B cell (primary cell): ENCODE data around the gene RETREG2. TPM values are rescaled to one million over a fixed set of nuclear protein-coding genes. Genes with fewer than 3 reads are reported as not detected.

Experiments
- ATAC-seq: fragments of 200-7000 bp; cut with Tn5 transposase; one replicate; pipeline ENCODE4 v1.10.0; 2021; ENCODE audit warnings: low read depth, mild to moderate bottlenecking, moderate number of reproducible peaks, moderate library complexity
- CTCF ChIA-PET: fragments of 350-600 bp; sonication (Branson Sonifier 250); formaldehyde crosslinking; loops from one replicate; lab custom pipeline; 2021; ENCODE audit warnings: antibody characterized with exemption, inconsistent platforms; lab: Charles Lee
- POLR2A ChIA-PET: fragments of 350-600 bp; sonication (Branson Sonifier 250); formaldehyde crosslinking; loops from one replicate; lab custom pipeline; 2021; ENCODE audit warnings: antibody characterized with exemption; lab: Charles Lee
- DNase-seq: peaks from one replicate; pipeline ENCODE4 v3.0.0; 2013
- H2AFZ ChIP-seq: 2 replicates; pipeline ENCODE4 v1.6.1; 2012; ENCODE audit warnings: mild to moderate bottlenecking, low read depth, low read length; ENCODE audit not compliant: insufficient read depth, poor library complexity, severe bottlenecking
- H3K27ac ChIP-seq, 2 donors: 1 replicate in 1 of 2; 2 replicates in 1 of 2; pipeline ENCODE4 v1.5.1; 2012 to 2013; ENCODE audit warnings: low read length in 2 of 2, mild to moderate bottlenecking in 2 of 2, moderate library complexity in 1 of 2
- H3K27me3 ChIP-seq, 4 experiments: fragments of 200-600 bp in 1 of 4; sonication (generic) in 1 of 4; replicated peaks in 1 of 4; 1 replicate in 2 of 4; 2 replicates in 2 of 4; pipeline versions ENCODE4 v1.6.1 to v1.7.0; 2013 to 2016; ENCODE audit warnings: low read length in 3 of 4, mild to moderate bottlenecking in 2 of 4, mixed read lengths in 1 of 4, moderate library complexity in 1 of 4; ENCODE audit not compliant: insufficient read depth in 4 of 4, control insufficient read depth in 3 of 4; ENCODE audit errors: control extremely low read depth in 1 of 4
- H3K36me3 ChIP-seq, 2 experiments: replicated peaks in 1 of 2; 1 replicate in 1 of 2; 2 replicates in 1 of 2; pipeline versions ENCODE4 v1.6.1 to v1.7.1; 2013; ENCODE audit warnings: low read length in 1 of 2; ENCODE audit not compliant: insufficient read depth in 2 of 2, control insufficient read depth in 1 of 2; ENCODE audit errors: control extremely low read depth in 1 of 2, extremely low read depth in 1 of 2
- H3K4me1 ChIP-seq, 2 donors: fragments of 200-600 bp in 1 of 2; sonication (generic) in 1 of 2; 1 replicate in 1 of 2; 2 replicates in 1 of 2; pipeline versions ENCODE4 v1.5.1 to v1.6.1; 2013 to 2017; ENCODE audit warnings: low read length in 2 of 2; ENCODE audit not compliant: control insufficient read depth in 2 of 2, insufficient read depth in 2 of 2
- H3K4me2 ChIP-seq: replicated peaks from 2 replicates; pipeline ENCODE3; 2012; ENCODE audit warnings: mild to moderate bottlenecking, low read depth, low read length; ENCODE audit not compliant: poor library complexity, severe bottlenecking
- H3K4me3 ChIP-seq, 5 experiments: fragments of 200-600 bp in 1 of 5; sonication (generic) in 1 of 5; 1 replicate in 3 of 5; 2 replicates in 2 of 5; pipeline versions ENCODE4 v1.5.1 to v1.7.0; 2011 to 2016; ENCODE audit warnings: low read length in 4 of 5, mild to moderate bottlenecking in 4 of 5, low read depth in 2 of 5, control low read depth in 1 of 5, moderate library complexity in 1 of 5; ENCODE audit not compliant: insufficient read depth in 1 of 5; ENCODE audit errors: control extremely low read depth in 1 of 5, extremely low read depth in 1 of 5
- H3K79me2 ChIP-seq: fragments of 200-600 bp; sonication (generic); one replicate; pipeline ENCODE4 v1.6.0; 2016; ENCODE audit warnings: low read length; ENCODE audit not compliant: control insufficient read depth, insufficient read depth
- H3K9ac ChIP-seq: fragments of 200-600 bp; sonication (generic); 2 replicates; pipeline ENCODE4 v1.6.1; 2017; ENCODE audit warnings: mild to moderate bottlenecking, low read length, moderate library complexity
- H3K9me3 ChIP-seq, 3 donors: one replicate each; pipeline versions ENCODE4 v1.6.1 to v1.7.1; 2013; ENCODE audit warnings: low read length in 2 of 3; ENCODE audit not compliant: control insufficient read depth in 2 of 3, insufficient read depth in 1 of 3; ENCODE audit errors: control extremely low read depth in 1 of 3
- H4K20me1 ChIP-seq: 2 replicates; pipeline ENCODE4 v1.6.0; 2012; ENCODE audit warnings: mild to moderate bottlenecking, low read length; ENCODE audit not compliant: insufficient read depth, control insufficient read depth, poor library complexity, severe bottlenecking
- H3K27ac Mint-ChIP-seq: one replicate; pipeline ENCODE4 v1.8.0; 2021; ENCODE audit warnings: mixed read lengths
- H3K27me3 Mint-ChIP-seq: one replicate; pipeline ENCODE4 v1.8.0; 2021; ENCODE audit warnings: mixed read lengths
- H3K4me1 Mint-ChIP-seq: one replicate; pipeline ENCODE4 v1.8.0; 2021; ENCODE audit warnings: mixed read lengths
- H3K4me3 Mint-ChIP-seq: one replicate; pipeline ENCODE4 v1.8.0; 2021; ENCODE audit warnings: mixed read lengths
- H3K9me3 Mint-ChIP-seq: one replicate; pipeline ENCODE4 v1.8.0; 2022; ENCODE audit warnings: mixed read lengths; ENCODE audit not compliant: insufficient read depth
- EZH2 ChIP-seq: IDR thresholded peaks from 2 replicates; pipeline ENCODE4 v1.6.1; 2012; ENCODE audit warnings: borderline replicate concordance, low read depth, mild to moderate bottlenecking, moderate library complexity, low read length; ENCODE audit not compliant: insufficient read depth, poor library complexity, severe bottlenecking
- WGBS: methylation state at CpG from one replicate; pipeline ENCODE4 v1.1.5; 2013; ENCODE audit warnings: missing lambda C conversion rate; ENCODE audit not compliant: insufficient coverage; 5-methylcytosine and 5-hydroxymethylcytosine counted together
- intact Hi-C: fragments of 100-400 bp; cut with micrococcal nuclease; formaldehyde crosslinking; loops from one replicate; pipeline ENCODE4 v1.10.0; 2022
- polyA plus RNA-seq: library from polyadenylated mRNA; depleted of rRNA; stranded (reverse); fragments of >200 nt; gene quantifications from 2 replicates; pipeline ENCODE4 v1.2.3, GENCODE V29; 2012
- total RNA-seq, 2 donors: library from RNA; stranded (reverse); fragments of 120-200 nt in 1 of 2; gene quantifications; 1 replicate in 1 of 2; 2 replicates in 1 of 2; pipeline versions ENCODE4 v1.2.3 to v1.2.4, GENCODE V29; 2013 to 2022
- TF ChIP-seq, protein P1 (sequence below): fragments of 200-600 bp; IDR thresholded peaks from one replicate; pipeline ENCODE4 v1.8.0; 2022; ENCODE audit warnings: antibody characterized with exemption, mild to moderate bottlenecking

The RETREG2 gene
- total and polyA plus RNA-seq, 2 donors (not counting 1 experiment from before 2014, with no cell fraction given), result 46.7 to 102 TPM

DNA sequence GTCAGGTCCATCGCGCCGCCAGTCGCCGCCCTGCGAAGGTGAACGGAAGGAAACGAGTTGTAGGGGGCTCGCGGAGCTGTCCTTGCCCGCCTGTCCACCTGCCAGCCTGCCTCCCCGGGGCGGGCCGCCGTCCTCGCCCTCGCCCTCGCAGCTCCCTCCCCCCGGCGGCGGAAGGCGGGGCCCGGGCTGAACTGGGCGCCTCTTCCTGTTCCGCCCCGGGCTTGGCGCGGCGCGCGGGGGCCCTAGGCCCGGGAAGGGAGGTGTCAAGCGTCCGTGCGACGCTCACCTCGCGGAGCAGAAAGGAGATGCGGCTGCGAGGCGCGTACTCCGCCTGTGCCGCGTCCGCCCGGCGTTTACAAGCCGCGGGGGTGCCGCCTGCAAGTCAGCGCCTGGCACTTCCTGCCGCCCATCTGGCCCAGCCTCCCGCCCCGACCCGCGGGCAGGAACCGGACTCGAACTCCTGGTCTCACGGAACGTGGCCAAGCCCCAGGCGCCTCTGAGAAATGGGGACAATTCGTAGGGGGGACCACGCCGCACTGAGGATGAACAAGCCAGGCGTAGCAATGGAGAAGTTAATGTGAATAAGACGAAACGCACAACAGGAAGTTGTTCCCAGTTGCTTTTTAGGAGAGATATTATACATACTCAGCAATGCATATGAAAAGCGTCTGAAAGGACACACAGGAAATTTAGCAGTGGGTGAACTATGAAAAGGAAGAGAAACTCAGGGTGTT is 1.1 kb upstream of the RETREG2 start, which contains the start of gene CNPPD1:
Gene CNPPD1 (minus strand): TSS at position 108 of the 734 bp plus-strand sequence. CDS start 97 bp downstream, at position 11.
- Histone ChIP-seq H3K9me3 (no peaks in the 10 kb centered on the region), H3K4me2 (peak within 1 kb of the TSS; percentile 83), H3K9ac (peak within 1 kb of the TSS; percentile 97), H3K79me2 (peaks cover 56% of the 10 kb centered on the region), H3K4me3 (peak within 1 kb of the TSS; percentile 87 to 97 (median 95)), H3K36me3 (peaks cover 3 to 58% of the 10 kb centered on the region in 2 experiments), H3K27ac (peak within 1 kb of the TSS; percentile 94 to 97), H2AFZ (peak within 1 kb of the TSS; percentile 83), H3K27me3 (no peaks in the 10 kb centered on the region), H4K20me1 (peaks cover 59% of the 10 kb centered on the region), H3K4me1 (peaks cover 17 to 48% of the 10 kb centered on the region in 2 donors)
- peaks cover 46% of the 10 kb centered on the region for H3K4me1 Mint-ChIP-seq
- H3K27me3 Mint-ChIP-seq, result no peaks in the 10 kb centered on the region
- peak; percentile 68 for ATAC-seq
- ChIA-PET POLR2A (interaction anchor here (0.7 to 4.0 kb wide), 20 partner anchors 16 to 296 kb away, joined by 3 to 46 read pairs (median 6); partner anchors contain the start of genes ABCB6, ANKZF1, ATG9A and DNAJB2), CTCF (interaction anchor here (1.0 to 8.6 kb wide), 13 partner anchors 10 to 425 kb away, joined by 3 to 136 read pairs (median 10); partner anchors contain the start of genes ABCB6, ANKZF1, ATG9A and DNAJB2)
- TF ChIP-seq, protein P1, sequence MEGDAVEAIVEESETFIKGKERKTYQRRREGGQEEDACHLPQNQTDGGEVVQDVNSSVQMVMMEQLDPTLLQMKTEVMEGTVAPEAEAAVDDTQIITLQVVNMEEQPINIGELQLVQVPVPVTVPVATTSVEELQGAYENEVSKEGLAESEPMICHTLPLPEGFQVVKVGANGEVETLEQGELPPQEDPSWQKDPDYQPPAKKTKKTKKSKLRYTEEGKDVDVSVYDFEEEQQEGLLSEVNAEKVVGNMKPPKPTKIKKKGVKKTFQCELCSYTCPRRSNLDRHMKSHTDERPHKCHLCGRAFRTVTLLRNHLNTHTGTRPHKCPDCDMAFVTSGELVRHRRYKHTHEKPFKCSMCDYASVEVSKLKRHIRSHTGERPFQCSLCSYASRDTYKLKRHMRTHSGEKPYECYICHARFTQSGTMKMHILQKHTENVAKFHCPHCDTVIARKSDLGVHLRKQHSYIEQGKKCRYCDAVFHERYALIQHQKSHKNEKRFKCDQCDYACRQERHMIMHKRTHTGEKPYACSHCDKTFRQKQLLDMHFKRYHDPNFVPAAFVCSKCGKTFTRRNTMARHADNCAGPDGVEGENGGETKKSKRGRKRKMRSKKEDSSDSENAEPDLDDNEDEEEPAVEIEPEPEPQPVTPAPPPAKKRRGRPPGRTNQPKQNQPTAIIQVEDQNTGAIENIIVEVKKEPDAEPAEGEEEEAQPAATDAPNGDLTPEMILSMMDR, result no peak
- TF ChIP-seq EZH2, result no peak
- H3K4me3 Mint-ChIP-seq, result peak within 1 kb of the TSS; percentile 99
- H3K9me3 Mint-ChIP-seq, result no peaks in the 10 kb centered on the region
- DNase-seq, result peak; percentile 92
- peak within 1 kb of the TSS; percentile 99 for H3K27ac Mint-ChIP-seq
- WGBS, result under 1% methylated on average over 64 of the region's 69 CpGs
- intact Hi-C loops, result loop anchor here (1.0 to 5.0 kb wide), 13 partner anchors 17 to 960 kb away; partner anchors contain the start of genes ABCB6, ANKZF1, ARPC2 and ATG9A
